HCT116 (cell line): ENCODE measurements around the gene TNF.

Experiments
- EGR1 ChIP-seq: IDR thresholded peaks from 2 replicates; pipeline ENCODE4 v1.6.1; 2012; ENCODE audit warnings: low read depth
- FOSL1 ChIP-seq: IDR thresholded peaks from 2 replicates; pipeline ENCODE4 v1.6.1; 2012; ENCODE audit warnings: low read depth
- JUND ChIP-seq: IDR thresholded peaks from 2 replicates; pipeline ENCODE4 v1.6.1; 2012
- POLR2A ChIP-seq: IDR thresholded peaks from 2 replicates; pipeline ENCODE4 v1.7.0; 2011; ENCODE audit warnings: borderline replicate concordance; ENCODE audit not compliant: insufficient read depth, insufficient read length; ENCODE audit errors: extremely low read depth
- ZFX ChIP-seq: fragments of 450-650 bp; IDR thresholded peaks from 2 replicates; pipeline ENCODE4 v1.6.1; 2017
- ZNF274 ChIP-seq: fragments of 200-500 bp; sonication (Bioruptor generic); IDR thresholded peaks from 2 replicates; pipeline ENCODE4 v1.6.1; 2014; ENCODE audit warnings: mild to moderate bottlenecking, low read depth, low read length, inconsistent platforms
- TF ChIP-seq, protein P1 (sequence below), 3 experiments: fragments of 200-600 bp in 1 of 3; sonication (generic) in 1 of 3; IDR thresholded peaks in 2 of 3; conservative IDR thresholded peaks in 1 of 3; 2 replicates each; pipeline ENCODE4 v1.5.1; 2012 to 2017; ENCODE audit warnings: low read depth in 2 of 3, low read length in 2 of 3, antibody characterized with exemption in 1 of 3, borderline replicate concordance in 1 of 3, control low read depth in 1 of 3, mild to moderate bottlenecking in 1 of 3, mixed read lengths in 1 of 3, mixed run types in 1 of 3, moderate library complexity in 1 of 3; ENCODE audit not compliant: insufficient read depth in 1 of 3
- TF ChIP-seq, protein P2 (sequence below): IDR thresholded peaks from 2 replicates; pipeline ENCODE4 v1.6.1; 2011; ENCODE audit warnings: mild to moderate bottlenecking, low read length, moderate library complexity; ENCODE audit not compliant: insufficient replicate concordance; ENCODE audit errors: extremely low read depth
- TF ChIP-seq, protein P3 (sequence below): IDR thresholded peaks from 2 replicates; pipeline ENCODE4 v1.6.1; 2012
- TF ChIP-seq, protein P4 (sequence below): IDR thresholded peaks from 2 replicates; pipeline ENCODE4 v1.6.1; 2012; ENCODE audit warnings: low read depth

DNA sequence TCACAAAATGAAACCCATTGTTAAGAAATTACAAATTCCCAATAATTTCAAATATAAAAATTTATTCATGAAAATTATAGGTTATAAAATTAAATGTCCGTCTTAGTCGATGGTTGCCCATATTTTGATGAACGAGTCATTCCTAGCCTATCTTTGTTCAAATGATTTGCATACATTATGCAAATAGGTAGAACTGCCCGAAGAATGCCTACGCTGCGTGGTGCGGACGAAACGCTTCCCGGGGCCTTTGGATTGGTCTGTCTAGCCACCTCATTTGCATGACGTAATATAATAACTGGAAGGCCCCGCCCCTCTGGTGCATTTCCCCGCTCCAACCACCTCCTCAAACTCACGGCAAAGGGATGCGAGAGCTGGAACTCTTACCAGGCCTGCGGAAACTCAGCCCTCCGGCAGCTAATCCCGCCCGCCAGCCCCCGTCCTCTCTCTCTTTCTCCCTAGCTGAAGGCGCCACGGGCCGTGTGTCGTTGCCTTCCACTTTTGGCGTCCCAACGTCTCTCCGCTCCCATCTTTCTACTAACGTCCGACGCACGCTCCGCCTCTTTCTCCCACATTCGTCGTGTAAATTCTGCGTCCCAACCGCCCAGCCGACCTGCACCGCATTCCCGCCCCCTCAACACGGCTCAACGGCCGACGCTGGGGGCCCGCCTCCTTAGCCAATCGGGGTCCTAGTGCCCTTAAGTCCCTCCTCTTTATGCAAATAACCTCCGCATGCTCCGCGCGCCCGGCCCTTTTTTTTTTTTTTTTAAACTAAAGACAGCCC is 44.6 kb downstream of the TNF start:
- TF ChIP-seq, protein P1, sequence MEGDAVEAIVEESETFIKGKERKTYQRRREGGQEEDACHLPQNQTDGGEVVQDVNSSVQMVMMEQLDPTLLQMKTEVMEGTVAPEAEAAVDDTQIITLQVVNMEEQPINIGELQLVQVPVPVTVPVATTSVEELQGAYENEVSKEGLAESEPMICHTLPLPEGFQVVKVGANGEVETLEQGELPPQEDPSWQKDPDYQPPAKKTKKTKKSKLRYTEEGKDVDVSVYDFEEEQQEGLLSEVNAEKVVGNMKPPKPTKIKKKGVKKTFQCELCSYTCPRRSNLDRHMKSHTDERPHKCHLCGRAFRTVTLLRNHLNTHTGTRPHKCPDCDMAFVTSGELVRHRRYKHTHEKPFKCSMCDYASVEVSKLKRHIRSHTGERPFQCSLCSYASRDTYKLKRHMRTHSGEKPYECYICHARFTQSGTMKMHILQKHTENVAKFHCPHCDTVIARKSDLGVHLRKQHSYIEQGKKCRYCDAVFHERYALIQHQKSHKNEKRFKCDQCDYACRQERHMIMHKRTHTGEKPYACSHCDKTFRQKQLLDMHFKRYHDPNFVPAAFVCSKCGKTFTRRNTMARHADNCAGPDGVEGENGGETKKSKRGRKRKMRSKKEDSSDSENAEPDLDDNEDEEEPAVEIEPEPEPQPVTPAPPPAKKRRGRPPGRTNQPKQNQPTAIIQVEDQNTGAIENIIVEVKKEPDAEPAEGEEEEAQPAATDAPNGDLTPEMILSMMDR (IDR thresholded peaks at IDR 0.05 in 2 of 3, conservative IDR thresholded peaks at IDR 0.05 in 1 of 3; ENCODE audit: borderline replicate concordance in 1 of 3, insufficient read depth in 1 of 3, low read depth in 2 of 3, low read length in 2 of 3): no peak
- TF ChIP-seq POLR2A (peak; percentile 68), FOSL1 (no peak), EGR1 (peak; percentile 94), JUND (no peak), ZNF274 (no peak), ZFX (no peak)
- TF ChIP-seq, protein P2, sequence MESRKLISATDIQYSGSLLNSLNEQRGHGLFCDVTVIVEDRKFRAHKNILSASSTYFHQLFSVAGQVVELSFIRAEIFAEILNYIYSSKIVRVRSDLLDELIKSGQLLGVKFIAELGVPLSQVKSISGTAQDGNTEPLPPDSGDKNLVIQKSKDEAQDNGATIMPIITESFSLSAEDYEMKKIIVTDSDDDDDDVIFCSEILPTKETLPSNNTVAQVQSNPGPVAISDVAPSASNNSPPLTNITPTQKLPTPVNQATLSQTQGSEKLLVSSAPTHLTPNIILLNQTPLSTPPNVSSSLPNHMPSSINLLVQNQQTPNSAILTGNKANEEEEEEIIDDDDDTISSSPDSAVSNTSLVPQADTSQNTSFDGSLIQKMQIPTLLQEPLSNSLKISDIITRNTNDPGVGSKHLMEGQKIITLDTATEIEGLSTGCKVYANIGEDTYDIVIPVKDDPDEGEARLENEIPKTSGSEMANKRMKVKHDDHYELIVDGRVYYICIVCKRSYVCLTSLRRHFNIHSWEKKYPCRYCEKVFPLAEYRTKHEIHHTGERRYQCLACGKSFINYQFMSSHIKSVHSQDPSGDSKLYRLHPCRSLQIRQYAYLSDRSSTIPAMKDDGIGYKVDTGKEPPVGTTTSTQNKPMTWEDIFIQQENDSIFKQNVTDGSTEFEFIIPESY: no peak
- TF ChIP-seq, protein P3, sequence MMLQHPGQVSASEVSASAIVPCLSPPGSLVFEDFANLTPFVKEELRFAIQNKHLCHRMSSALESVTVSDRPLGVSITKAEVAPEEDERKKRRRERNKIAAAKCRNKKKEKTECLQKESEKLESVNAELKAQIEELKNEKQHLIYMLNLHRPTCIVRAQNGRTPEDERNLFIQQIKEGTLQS: no peak
- TF ChIP-seq, protein P4, sequence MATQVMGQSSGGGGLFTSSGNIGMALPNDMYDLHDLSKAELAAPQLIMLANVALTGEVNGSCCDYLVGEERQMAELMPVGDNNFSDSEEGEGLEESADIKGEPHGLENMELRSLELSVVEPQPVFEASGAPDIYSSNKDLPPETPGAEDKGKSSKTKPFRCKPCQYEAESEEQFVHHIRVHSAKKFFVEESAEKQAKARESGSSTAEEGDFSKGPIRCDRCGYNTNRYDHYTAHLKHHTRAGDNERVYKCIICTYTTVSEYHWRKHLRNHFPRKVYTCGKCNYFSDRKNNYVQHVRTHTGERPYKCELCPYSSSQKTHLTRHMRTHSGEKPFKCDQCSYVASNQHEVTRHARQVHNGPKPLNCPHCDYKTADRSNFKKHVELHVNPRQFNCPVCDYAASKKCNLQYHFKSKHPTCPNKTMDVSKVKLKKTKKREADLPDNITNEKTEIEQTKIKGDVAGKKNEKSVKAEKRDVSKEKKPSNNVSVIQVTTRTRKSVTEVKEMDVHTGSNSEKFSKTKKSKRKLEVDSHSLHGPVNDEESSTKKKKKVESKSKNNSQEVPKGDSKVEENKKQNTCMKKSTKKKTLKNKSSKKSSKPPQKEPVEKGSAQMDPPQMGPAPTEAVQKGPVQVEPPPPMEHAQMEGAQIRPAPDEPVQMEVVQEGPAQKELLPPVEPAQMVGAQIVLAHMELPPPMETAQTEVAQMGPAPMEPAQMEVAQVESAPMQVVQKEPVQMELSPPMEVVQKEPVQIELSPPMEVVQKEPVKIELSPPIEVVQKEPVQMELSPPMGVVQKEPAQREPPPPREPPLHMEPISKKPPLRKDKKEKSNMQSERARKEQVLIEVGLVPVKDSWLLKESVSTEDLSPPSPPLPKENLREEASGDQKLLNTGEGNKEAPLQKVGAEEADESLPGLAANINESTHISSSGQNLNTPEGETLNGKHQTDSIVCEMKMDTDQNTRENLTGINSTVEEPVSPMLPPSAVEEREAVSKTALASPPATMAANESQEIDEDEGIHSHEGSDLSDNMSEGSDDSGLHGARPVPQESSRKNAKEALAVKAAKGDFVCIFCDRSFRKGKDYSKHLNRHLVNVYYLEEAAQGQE: no peak
